Measurements from ENCODE around the gene RPL22L1. TPM values are rescaled to one million over a fixed set of nuclear protein-coding genes. Genes with fewer than 3 reads are reported as not detected.
"Not testable (repeated sequence)": the region's sequence is repeated elsewhere in the genome, so short reads cannot be mapped to it uniquely, and the experiment has no call there.

RPL22L1 gene
- total and polyA plus RNA-seq, 2 donors (not counting 1 experiment from before 2014, with no cell fraction given), result 46.1 to 147 TPM

GRCh38 chr3:170899455-170899854 lies 29.5 kb upstream of the RPL22L1 start:
- no peak for TF ChIP-seq EZH2 (IDR thresholded peaks at IDR 0.05; ENCODE audit: borderline replicate concordance, insufficient read depth, low read depth, low read length, poor library complexity, severe bottlenecking)
- TF ChIP-seq, protein P1, sequence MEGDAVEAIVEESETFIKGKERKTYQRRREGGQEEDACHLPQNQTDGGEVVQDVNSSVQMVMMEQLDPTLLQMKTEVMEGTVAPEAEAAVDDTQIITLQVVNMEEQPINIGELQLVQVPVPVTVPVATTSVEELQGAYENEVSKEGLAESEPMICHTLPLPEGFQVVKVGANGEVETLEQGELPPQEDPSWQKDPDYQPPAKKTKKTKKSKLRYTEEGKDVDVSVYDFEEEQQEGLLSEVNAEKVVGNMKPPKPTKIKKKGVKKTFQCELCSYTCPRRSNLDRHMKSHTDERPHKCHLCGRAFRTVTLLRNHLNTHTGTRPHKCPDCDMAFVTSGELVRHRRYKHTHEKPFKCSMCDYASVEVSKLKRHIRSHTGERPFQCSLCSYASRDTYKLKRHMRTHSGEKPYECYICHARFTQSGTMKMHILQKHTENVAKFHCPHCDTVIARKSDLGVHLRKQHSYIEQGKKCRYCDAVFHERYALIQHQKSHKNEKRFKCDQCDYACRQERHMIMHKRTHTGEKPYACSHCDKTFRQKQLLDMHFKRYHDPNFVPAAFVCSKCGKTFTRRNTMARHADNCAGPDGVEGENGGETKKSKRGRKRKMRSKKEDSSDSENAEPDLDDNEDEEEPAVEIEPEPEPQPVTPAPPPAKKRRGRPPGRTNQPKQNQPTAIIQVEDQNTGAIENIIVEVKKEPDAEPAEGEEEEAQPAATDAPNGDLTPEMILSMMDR (IDR thresholded peaks at IDR 0.05), result no peak
- no peak overlapping the region for H3K27ac Mint-ChIP-seq
- H3K4me1 ChIP-seq (ENCODE audit: control insufficient read depth in 2 of 2, insufficient read depth in 2 of 2, low read length in 2 of 2), result no peaks in the 10 kb centered on the region
- H3K27me3 Mint-ChIP-seq, result no peaks in the 10 kb centered on the region
- ATAC-seq (ENCODE audit: low read depth), result no peak
- ChIA-PET POLR2A (no interaction called here), CTCF (no interaction called here)
- H3K36me3 ChIP-seq (replicated peaks in 1 of 2; ENCODE audit: control extremely low read depth in 1 of 2, control insufficient read depth in 1 of 2, extremely low read depth in 1 of 2, insufficient read depth in 2 of 2, low read length in 1 of 2), result no peaks in the 10 kb centered on the region
- no peak overlapping the region for H2AFZ ChIP-seq (ENCODE audit: insufficient read depth, low read depth, low read length, poor library complexity, severe bottlenecking)
- H3K4me2 ChIP-seq (replicated peaks; ENCODE audit: low read depth, low read length, poor library complexity, severe bottlenecking), result no peak overlapping the region
- peaks cover 5% of the 10 kb centered on the region for H3K9me3 Mint-ChIP-seq (ENCODE audit: insufficient read depth)
- peaks cover 0 to 3% (median 1%) of the 10 kb centered on the region in 3 donors for H3K9me3 ChIP-seq (ENCODE audit: control extremely low read depth in 1 of 3, control insufficient read depth in 2 of 3, insufficient read depth in 1 of 3, low read length in 2 of 3)
- no peaks in the 10 kb centered on the region for H3K4me1 Mint-ChIP-seq
- no peak for DNase-seq
- no peaks in the 10 kb centered on the region for H3K79me2 ChIP-seq (ENCODE audit: control insufficient read depth, insufficient read depth, low read length)
- WGBS (ENCODE audit: insufficient coverage), result no CpG with 5 or more reads among the region's 1 CpG
- H3K4me3 ChIP-seq (ENCODE audit: control extremely low read depth in 1 of 5, extremely low read depth in 1 of 5, insufficient read depth in 1 of 5, low read depth in 2 of 5, low read length in 4 of 5), result no peak overlapping the region
- no peak overlapping the region for H3K9ac ChIP-seq (ENCODE audit: low read length)
- no peak overlapping the region for H3K27ac ChIP-seq (ENCODE audit: low read length in 2 of 2)
- H3K27me3 ChIP-seq (replicated peaks in 1 of 4; ENCODE audit: control extremely low read depth in 1 of 4, control insufficient read depth in 3 of 4, insufficient read depth in 4 of 4, low read length in 3 of 4), result no peaks in the 10 kb centered on the region
- H3K4me3 Mint-ChIP-seq, result no peak overlapping the region
- H4K20me1 ChIP-seq (ENCODE audit: control insufficient read depth, insufficient read depth, low read length, poor library complexity, severe bottlenecking), result no peaks in the 10 kb centered on the region
- intact Hi-C loops (cut with micrococcal nuclease), result no loop called here

DNA sequence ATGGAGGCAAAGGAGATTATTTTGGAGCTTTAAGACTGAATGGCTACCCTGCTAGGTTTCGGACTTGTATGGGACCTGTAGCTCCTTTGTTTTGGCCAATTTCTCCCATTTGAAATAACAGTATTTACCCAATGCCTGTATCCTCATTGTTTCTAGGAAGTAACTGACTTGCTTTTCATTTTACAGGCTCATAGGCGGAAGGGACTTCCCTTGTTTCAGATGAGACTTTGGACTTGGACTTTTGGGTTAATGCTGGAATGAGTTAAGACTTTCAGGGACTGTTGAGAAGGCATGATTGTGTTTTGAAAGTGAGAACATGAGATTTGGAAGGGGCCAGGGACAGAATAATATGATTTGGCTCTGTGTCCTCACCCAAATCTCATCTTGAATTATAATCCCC lies 28.0 kb upstream of the RPL22L1 start:
- Histone ChIP-seq H3K9ac (ENCODE audit: low read length) (no peak overlapping the region), H3K4me2 (replicated peaks; ENCODE audit: low read depth, low read length, poor library complexity, severe bottlenecking) (no peak overlapping the region), H3K4me3 (ENCODE audit: control extremely low read depth in 1 of 5, extremely low read depth in 1 of 5, insufficient read depth in 1 of 5, low read depth in 2 of 5, low read length in 4 of 5) (no peak overlapping the region), H3K9me3 (ENCODE audit: control extremely low read depth in 1 of 3, control insufficient read depth in 2 of 3, insufficient read depth in 1 of 3, low read length in 2 of 3) (peaks cover 0 to 3% (median 1%) of the 10 kb centered on the region in 3 donors), H4K20me1 (ENCODE audit: control insufficient read depth, insufficient read depth, low read length, poor library complexity, severe bottlenecking) (no peaks in the 10 kb centered on the region), H2AFZ (ENCODE audit: insufficient read depth, low read depth, low read length, poor library complexity, severe bottlenecking) (no peak overlapping the region), H3K4me1 (ENCODE audit: control insufficient read depth in 2 of 2, insufficient read depth in 2 of 2, low read length in 2 of 2) (no peaks in the 10 kb centered on the region), H3K27ac (ENCODE audit: low read length in 2 of 2) (no peak overlapping the region), H3K79me2 (ENCODE audit: control insufficient read depth, insufficient read depth, low read length) (no peaks in the 10 kb centered on the region), H3K36me3 (replicated peaks in 1 of 2; ENCODE audit: control extremely low read depth in 1 of 2, control insufficient read depth in 1 of 2, extremely low read depth in 1 of 2, insufficient read depth in 2 of 2, low read length in 1 of 2) (no peaks in the 10 kb centered on the region), H3K27me3 (replicated peaks in 1 of 4; ENCODE audit: control extremely low read depth in 1 of 4, control insufficient read depth in 3 of 4, insufficient read depth in 4 of 4, low read length in 3 of 4) (no peaks in the 10 kb centered on the region)
- CTCF ChIA-PET, result interaction anchor here (0.8 kb wide), 1 partner anchor 12 kb away, joined by 3 read pairs; no protein-coding TSS in a partner anchor
- Mint-ChIP-seq H3K27ac (no peak overlapping the region), H3K27me3 (no peaks in the 10 kb centered on the region), H3K4me3 (no peak overlapping the region), H3K9me3 (ENCODE audit: insufficient read depth) (peaks cover 5% of the 10 kb centered on the region), H3K4me1 (no peaks in the 10 kb centered on the region)
- 100% methylated on average over 1 of the region's 2 CpGs for WGBS (ENCODE audit: insufficient coverage)
- POLR2A ChIA-PET, result no interaction called here
- ATAC-seq (ENCODE audit: low read depth) (no peak), DNase-seq (no peak)
- TF ChIP-seq, protein P1 (IDR thresholded peaks at IDR 0.05), result no peak
- no peak for TF ChIP-seq EZH2 (IDR thresholded peaks at IDR 0.05; ENCODE audit: borderline replicate concordance, insufficient read depth, low read depth, low read length, poor library complexity, severe bottlenecking)
- intact Hi-C loops (cut with micrococcal nuclease), result no loop called here

DNA sequence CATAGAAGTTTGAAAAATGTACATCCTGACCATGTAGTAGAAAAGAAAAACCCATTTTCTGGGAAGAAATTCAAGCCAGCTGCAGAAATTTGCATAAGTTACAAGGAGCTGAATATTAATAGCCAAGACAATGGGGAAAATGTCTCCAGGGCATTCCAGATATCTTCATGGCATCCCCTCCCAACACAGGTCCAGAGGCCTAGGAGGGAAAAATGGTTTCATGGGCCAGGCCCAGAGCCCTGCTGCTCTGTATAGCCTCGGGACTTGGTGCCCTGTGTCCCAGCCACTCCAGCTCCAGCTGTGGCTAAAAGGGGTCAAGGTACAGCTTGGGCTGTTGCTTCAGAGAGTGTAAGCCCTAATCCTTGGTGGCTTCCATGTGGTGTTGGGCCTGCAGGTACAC lies 27.2 kb upstream of the RPL22L1 start:
- H3K27me3 ChIP-seq (replicated peaks in 1 of 4; ENCODE audit: control extremely low read depth in 1 of 4, control insufficient read depth in 3 of 4, insufficient read depth in 4 of 4, low read length in 3 of 4); DNase-seq; H3K4me3 ChIP-seq (ENCODE audit: control extremely low read depth in 1 of 5, extremely low read depth in 1 of 5, insufficient read depth in 1 of 5, low read depth in 2 of 5, low read length in 4 of 5); H2AFZ ChIP-seq (ENCODE audit: insufficient read depth, low read depth, low read length, poor library complexity, severe bottlenecking); intact Hi-C loops (cut with micrococcal nuclease); H3K79me2 ChIP-seq (ENCODE audit: control insufficient read depth, insufficient read depth, low read length); H3K27me3 Mint-ChIP-seq; H3K4me2 ChIP-seq (replicated peaks; ENCODE audit: low read depth, low read length, poor library complexity, severe bottlenecking); H3K4me1 Mint-ChIP-seq; H3K4me1 ChIP-seq (ENCODE audit: control insufficient read depth in 2 of 2, insufficient read depth in 2 of 2, low read length in 2 of 2); POLR2A ChIA-PET; ATAC-seq (ENCODE audit: low read depth); H3K36me3 ChIP-seq (replicated peaks in 1 of 2; ENCODE audit: control extremely low read depth in 1 of 2, control insufficient read depth in 1 of 2, extremely low read depth in 1 of 2, insufficient read depth in 2 of 2, low read length in 1 of 2); H3K9me3 Mint-ChIP-seq (ENCODE audit: insufficient read depth); H3K27ac Mint-ChIP-seq; H4K20me1 ChIP-seq (ENCODE audit: control insufficient read depth, insufficient read depth, low read length, poor library complexity, severe bottlenecking); H3K9ac ChIP-seq (ENCODE audit: low read length); H3K9me3 ChIP-seq (ENCODE audit: control extremely low read depth in 1 of 3, control insufficient read depth in 2 of 3, insufficient read depth in 1 of 3, low read length in 2 of 3); H3K27ac ChIP-seq (ENCODE audit: low read length in 2 of 2); H3K4me3 Mint-ChIP-seq: not testable (repeated sequence)
- 91% methylated on average over 1 of the region's 1 CpG for WGBS (ENCODE audit: insufficient coverage)
- CTCF ChIA-PET, result interaction anchor here (0.8 kb wide), 1 partner anchor 13 kb away, joined by 3 read pairs; no protein-coding TSS in a partner anchor
